HCT116 (cell line): ENCODE results near the gene KRT15. TPM values are rescaled to one million over a fixed set of nuclear protein-coding genes. Genes with fewer than 3 reads are reported as not detected.

ENCODE experiments used
- ATAC-seq: fragments of 200-7000 bp; cut with Tn5 transposase; 2 replicates; pipeline ENCODE4 v1.9.1; 2020; ENCODE audit warnings: mild to moderate bottlenecking, moderate library complexity
- BruUV-seq: library from RNA; stranded (reverse); fragments of 400-500 nt; replicated peaks from 2 replicates; lab custom pipeline; 2021; lab: Mats Ljungman, UMichigan
- CTCF ChIA-PET: fragments of 300-600 bp; sonication (Branson Sonifier 250); formaldehyde crosslinking; loops from one replicate; lab custom pipeline; 2021; ENCODE audit warnings: antibody characterized with exemption; lab: Charles Lee
- POLR2A ChIA-PET: fragments of 300-600, 350-600 bp; sonication (Branson Sonifier 250); formaldehyde crosslinking; loops from one replicate; lab custom pipeline; 2021; ENCODE audit warnings: antibody characterized with exemption; lab: Charles Lee
- RAD21 ChIA-PET, 2 experiments: fragments of 300-600 bp; sonication (Branson Sonifier 250); formaldehyde crosslinking; loops; one replicate each; lab custom pipeline; 2023; ENCODE audit warnings: low total read pairs in 2 of 2; ENCODE audit not compliant: uncharacterized antibody in 2 of 2, unreplicated experiment in 2 of 2, low non-redundant PET in 1 of 2; lab: Charles Lee
- DNase-seq: peaks from one replicate; pipeline ENCODE4 v3.0.0-alpha.2; 2010; ENCODE audit warnings: low read depth, low spot score
- H2AFZ ChIP-seq: fragments of 200-600 bp; shearing (Covaris generic), sonication (generic); 2 replicates; pipeline ENCODE4 v1.6.1; 2017; ENCODE audit warnings: low read depth, mixed run types, mixed read lengths, antibody characterized with exemption, low read length; ENCODE audit not compliant: poor library complexity, severe bottlenecking
- H3K27ac ChIP-seq: 2 replicates; pipeline ENCODE4 v1.5.1; 2012; ENCODE audit warnings: low read depth, low read length
- H3K27me3 ChIP-seq: fragments of 200-600 bp; sonication (generic); 2 replicates; pipeline ENCODE4 v1.6.1; 2016; ENCODE audit warnings: mixed run types, low read length, mixed read lengths; ENCODE audit not compliant: insufficient read depth
- H3K36me3 ChIP-seq, 2 experiments: fragments of 200-500 bp in 1 of 2; fragments of 200-600 bp in 1 of 2; sonication (Bioruptor generic) in 1 of 2; sonication (generic) in 1 of 2; 2 replicates each; pipeline versions ENCODE4 v1.5.1 to v1.6.1; 2014 to 2016; ENCODE audit warnings: low read length in 2 of 2, inconsistent platforms in 1 of 2, mixed read lengths in 1 of 2, mixed run types in 1 of 2; ENCODE audit not compliant: insufficient read depth in 2 of 2, control insufficient read depth in 1 of 2
- H3K4me1 ChIP-seq, 2 experiments: fragments of 200-600 bp in 1 of 2; sonication (generic) in 1 of 2; 2 replicates each; pipeline versions ENCODE4 v1.5.1 to v1.6.1; 2012 to 2017; ENCODE audit warnings: low read length in 2 of 2, inconsistent platforms in 1 of 2, mild to moderate bottlenecking in 1 of 2, mixed read lengths in 1 of 2, mixed run types in 1 of 2, moderate library complexity in 1 of 2; ENCODE audit not compliant: insufficient read depth in 2 of 2, control insufficient read depth in 1 of 2
- H3K4me2 ChIP-seq: fragments of 200-600 bp; sonication (generic); 2 replicates; pipeline ENCODE4 v1.6.1; 2017; ENCODE audit warnings: mixed run types, low read length, mixed read lengths
- H3K4me3 ChIP-seq, 2 experiments: fragments of 200-600 bp in 1 of 2; sonication (generic) in 1 of 2; replicated peaks in 1 of 2; 2 replicates each; pipeline ENCODE4 v1.5.1; 2011 to 2016; ENCODE audit warnings: low read length in 2 of 2, control low read depth in 1 of 2, low read depth in 1 of 2, mild to moderate bottlenecking in 1 of 2, mixed read lengths in 1 of 2, mixed run types in 1 of 2
- H3K79me2 ChIP-seq: fragments of 200-600 bp; sonication (generic); 2 replicates; pipeline ENCODE4 v1.6.1; 2017; ENCODE audit warnings: mild to moderate bottlenecking, mixed run types, low read length, moderate library complexity, mixed read lengths; ENCODE audit not compliant: insufficient read depth
- H3K9ac ChIP-seq: fragments of 200-600 bp; sonication (generic); 2 replicates; pipeline ENCODE4 v1.6.1; 2016; ENCODE audit warnings: low read length, mixed read lengths
- H3K9me2 ChIP-seq: fragments of 200-600 bp; sonication (generic), shearing (Covaris generic); 2 replicates; pipeline ENCODE4 v1.6.1; 2017; ENCODE audit warnings: mixed run types, mild to moderate bottlenecking, moderate library complexity; ENCODE audit not compliant: insufficient read depth
- H3K9me3 ChIP-seq, 2 experiments: fragments of 200-500 bp in 1 of 2; fragments of 200-600 bp in 1 of 2; sonication (Bioruptor generic) in 1 of 2; sonication (generic) in 1 of 2; 2 replicates each; pipeline ENCODE4 v1.6.1; 2014 to 2017; ENCODE audit warnings: low read length in 2 of 2, mixed read lengths in 2 of 2, inconsistent platforms in 1 of 2, low read depth in 1 of 2, mild to moderate bottlenecking in 1 of 2, mixed run types in 1 of 2, moderate library complexity in 1 of 2; ENCODE audit not compliant: control insufficient read depth in 1 of 2, insufficient read depth in 1 of 2
- H4K20me1 ChIP-seq: fragments of 200-600 bp; sonication (generic), shearing (Covaris generic); 2 replicates; pipeline ENCODE4 v1.6.1; 2017; ENCODE audit warnings: mixed run types, mild to moderate bottlenecking, moderate library complexity; ENCODE audit not compliant: insufficient read depth
- CBX3 ChIP-seq: IDR thresholded peaks from 2 replicates; pipeline ENCODE4 v1.6.1; 2012; ENCODE audit warnings: low read depth
- ELF1 ChIP-seq: IDR thresholded peaks from 2 replicates; pipeline ENCODE4 v1.6.1; 2012; ENCODE audit warnings: low read depth, borderline replicate concordance
- FOSL1 ChIP-seq: IDR thresholded peaks from 2 replicates; pipeline ENCODE4 v1.6.1; 2012; ENCODE audit warnings: low read depth
- POLR2A ChIP-seq: IDR thresholded peaks from 2 replicates; pipeline ENCODE4 v1.7.0; 2011; ENCODE audit warnings: borderline replicate concordance; ENCODE audit not compliant: insufficient read depth, insufficient read length; ENCODE audit errors: extremely low read depth
- POLR2AphosphoS5 ChIP-seq: IDR thresholded peaks from 2 replicates; pipeline ENCODE4 v1.6.1; 2011; ENCODE audit warnings: mild to moderate bottlenecking, low read depth, low read length, moderate library complexity
- SIN3A ChIP-seq: IDR thresholded peaks from 2 replicates; pipeline ENCODE4 v1.6.1; 2012; ENCODE audit warnings: low read depth
- TCF7L2 ChIP-seq: IDR thresholded peaks from 2 replicates; pipeline ENCODE4 v1.7.0; 2011; ENCODE audit warnings: borderline replicate concordance, inconsistent platforms; ENCODE audit not compliant: insufficient read depth, insufficient read length; ENCODE audit errors: extremely low read depth
- YY1 ChIP-seq: IDR thresholded peaks from 2 replicates; pipeline ENCODE4 v1.6.1; 2011; ENCODE audit warnings: low read length, low read depth, moderate library complexity, mild to moderate bottlenecking; ENCODE audit not compliant: insufficient replicate concordance; ENCODE audit errors: extremely low read depth
- ZFX ChIP-seq: fragments of 450-650 bp; IDR thresholded peaks from 2 replicates; pipeline ENCODE4 v1.6.1; 2017
- intact Hi-C: fragments of 100-400 bp; cut with micrococcal nuclease; formaldehyde crosslinking; loops from 2 replicates; pipeline ENCODE4 v1.10.0; 2022
- total RNA-seq: library from RNA; stranded (reverse); gene quantifications from one replicate; pipeline ENCODE4 v1.2.1, GENCODE V29; 2021; ENCODE audit not compliant: unreplicated experiment
- TF ChIP-seq, protein P1 (sequence below): IDR thresholded peaks from 2 replicates; pipeline ENCODE4 v1.6.1; 2011; ENCODE audit warnings: mild to moderate bottlenecking, low read length, moderate library complexity; ENCODE audit not compliant: insufficient replicate concordance; ENCODE audit errors: extremely low read depth
- TF ChIP-seq, protein P2 (sequence below): IDR thresholded peaks from 2 replicates; pipeline ENCODE4 v1.6.1; 2012
- TF ChIP-seq, protein P3 (sequence below): IDR thresholded peaks from 2 replicates; pipeline ENCODE4 v1.6.1; 2012

Gene KRT15
- total RNA-seq, 1 experiment from 2014 or later, result 37.1 TPM

- no peak for DNase-seq
- Histone ChIP-seq H2AFZ (no peak overlapping the region), H3K27ac (no peak overlapping the region), H3K4me3 (no peak overlapping the region), H4K20me1 (no peaks in the 10 kb centered on the region), H3K4me1 (peaks cover 12 to 41% of the 10 kb centered on the region in 2 experiments), H3K9ac (no peak overlapping the region), H3K4me2 (no peak overlapping the region), H3K36me3 (no peaks in the 10 kb centered on the region)
- no TSS peak for BruUV-seq
- intact Hi-C loops, result loop anchor here (10.0 kb wide), 1 partner anchor 77 kb away; no protein-coding TSS in a partner anchor
- RAD21 ChIA-PET, result no interaction called here
- no peak for TF ChIP-seq POLR2A
- TF ChIP-seq FOSL1, result no peak
- no peak for TF ChIP-seq TCF7L2
- TF ChIP-seq SIN3A, result no peak
- no peak for TF ChIP-seq ELF1
- no peak for TF ChIP-seq CBX3
- TF ChIP-seq, all 23 proteins: peak for 0
- ChIA-PET POLR2A (no interaction called here), CTCF (no interaction called here)
- H3K79me2 ChIP-seq, result no peaks in the 10 kb centered on the region
- H3K9me2 ChIP-seq, result no peaks in the 10 kb centered on the region
- no peaks in the 10 kb centered on the region for H3K27me3 ChIP-seq
- no peaks in the 10 kb centered on the region for H3K9me3 ChIP-seq
- no peak for ATAC-seq
These were observed 27.2 kb downstream of the KRT15 start for GRCh38 chr17:41491476-41491875.

- no TSS peak for BruUV-seq
- Histone ChIP-seq H3K4me3 (no peak overlapping the region), H3K79me2 (no peaks in the 10 kb centered on the region), H4K20me1 (no peaks in the 10 kb centered on the region), H3K4me2 (no peak overlapping the region), H3K27ac (no peak overlapping the region), H2AFZ (no peak overlapping the region), H3K9me3 (no peaks in the 10 kb centered on the region), H3K27me3 (no peaks in the 10 kb centered on the region), H3K9ac (no peak overlapping the region), H3K4me1 (peaks cover 9 to 29% of the 10 kb centered on the region in 2 experiments), H3K9me2 (no peaks in the 10 kb centered on the region), H3K36me3 (no peaks in the 10 kb centered on the region)
- ChIA-PET CTCF (interaction anchor here (1.0 to 2.1 kb wide), 3 partner anchors 59 to 173 kb away, joined by 3 to 5 read pairs (median 4); no protein-coding TSS in a partner anchor), RAD21 (interaction anchor here in 1 of 2 experiments (0.7 kb wide), 1 partner anchor 55 kb away, joined by 3 read pairs; no protein-coding TSS in a partner anchor), POLR2A (no interaction called here)
- ATAC-seq (no peak), DNase-seq (no peak)
- intact Hi-C loops, result loop anchor here (10.0 kb wide), 1 partner anchor 75 kb away; no protein-coding TSS in a partner anchor
- TF ChIP-seq, protein P1, sequence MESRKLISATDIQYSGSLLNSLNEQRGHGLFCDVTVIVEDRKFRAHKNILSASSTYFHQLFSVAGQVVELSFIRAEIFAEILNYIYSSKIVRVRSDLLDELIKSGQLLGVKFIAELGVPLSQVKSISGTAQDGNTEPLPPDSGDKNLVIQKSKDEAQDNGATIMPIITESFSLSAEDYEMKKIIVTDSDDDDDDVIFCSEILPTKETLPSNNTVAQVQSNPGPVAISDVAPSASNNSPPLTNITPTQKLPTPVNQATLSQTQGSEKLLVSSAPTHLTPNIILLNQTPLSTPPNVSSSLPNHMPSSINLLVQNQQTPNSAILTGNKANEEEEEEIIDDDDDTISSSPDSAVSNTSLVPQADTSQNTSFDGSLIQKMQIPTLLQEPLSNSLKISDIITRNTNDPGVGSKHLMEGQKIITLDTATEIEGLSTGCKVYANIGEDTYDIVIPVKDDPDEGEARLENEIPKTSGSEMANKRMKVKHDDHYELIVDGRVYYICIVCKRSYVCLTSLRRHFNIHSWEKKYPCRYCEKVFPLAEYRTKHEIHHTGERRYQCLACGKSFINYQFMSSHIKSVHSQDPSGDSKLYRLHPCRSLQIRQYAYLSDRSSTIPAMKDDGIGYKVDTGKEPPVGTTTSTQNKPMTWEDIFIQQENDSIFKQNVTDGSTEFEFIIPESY, result no peak
- no peak for TF ChIP-seq SIN3A
- TF ChIP-seq ELF1, result no peak
- TF ChIP-seq, protein P2, sequence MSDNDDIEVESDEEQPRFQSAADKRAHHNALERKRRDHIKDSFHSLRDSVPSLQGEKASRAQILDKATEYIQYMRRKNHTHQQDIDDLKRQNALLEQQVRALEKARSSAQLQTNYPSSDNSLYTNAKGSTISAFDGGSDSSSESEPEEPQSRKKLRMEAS, result no peak
- no peak for TF ChIP-seq POLR2AphosphoS5
- no peak for TF ChIP-seq YY1
- no peak for TF ChIP-seq CBX3
- no peak for TF ChIP-seq ZFX
- TF ChIP-seq FOSL1, result no peak
- TF ChIP-seq, protein P3, sequence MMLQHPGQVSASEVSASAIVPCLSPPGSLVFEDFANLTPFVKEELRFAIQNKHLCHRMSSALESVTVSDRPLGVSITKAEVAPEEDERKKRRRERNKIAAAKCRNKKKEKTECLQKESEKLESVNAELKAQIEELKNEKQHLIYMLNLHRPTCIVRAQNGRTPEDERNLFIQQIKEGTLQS, result no peak
These were observed 28.4 kb downstream of the KRT15 start for GRCh38 chr17:41490000-41490990.
